OCI-LY7 (cell line): Measurements from ENCODE around the gene RGS7BP. TPM values are rescaled to one million over a fixed set of nuclear protein-coding genes. Genes with fewer than 3 reads are reported as not detected.

Experiments
- BruUV-seq: library from RNA; stranded (reverse); fragments of 400-500 nt; replicated peaks from 2 replicates; lab custom pipeline; 2021; lab: Mats Ljungman, UMichigan
- CTCF ChIA-PET: fragments of 300-600 bp; sonication (Branson Sonifier 250); formaldehyde crosslinking; loops from one replicate; lab custom pipeline; 2022; ENCODE audit warnings: antibody characterized with exemption; ENCODE audit not compliant: unreplicated experiment; lab: Charles Lee
- POLR2A ChIA-PET: fragments of 300-600 bp; sonication (Branson Sonifier 250); formaldehyde crosslinking; loops from one replicate; lab custom pipeline; 2022; ENCODE audit warnings: antibody characterized with exemption; lab: Charles Lee
- DNase-seq: peaks from one replicate; pipeline ENCODE4 v3.0.0-alpha.2; 2015; ENCODE audit warnings: low spot score
- H2AFZ ChIP-seq: fragments of 200-600 bp; sonication (generic), shearing (Covaris generic); 2 replicates; pipeline ENCODE4 v1.6.1; 2014; ENCODE audit warnings: mild to moderate bottlenecking, antibody characterized with exemption, low read length, moderate library complexity
- H3K27ac ChIP-seq: fragments of 200-600 bp; sonication (generic); 2 replicates; pipeline ENCODE4 v1.5.1; 2014; ENCODE audit warnings: mixed run types, low read depth, mild to moderate bottlenecking, moderate library complexity, low read length, inconsistent platforms; ENCODE audit not compliant: poor library complexity, severe bottlenecking
- H3K36me3 ChIP-seq: fragments of 200-600 bp; sonication (generic); 2 replicates; pipeline ENCODE4 v1.6.1; 2014; ENCODE audit warnings: mild to moderate bottlenecking, antibody characterized with exemption, low read length, moderate library complexity, mixed read lengths; ENCODE audit not compliant: insufficient read depth
- H3K4me1 ChIP-seq: fragments of 200-600 bp; sonication (generic); 2 replicates; pipeline ENCODE4 v1.5.1; 2014; ENCODE audit warnings: mild to moderate bottlenecking, low read length; ENCODE audit not compliant: insufficient read depth, poor library complexity, severe bottlenecking
- H3K4me2 ChIP-seq: fragments of 200-600 bp; sonication (generic); 2 replicates; pipeline ENCODE4 v1.6.1; 2014; ENCODE audit warnings: mild to moderate bottlenecking, low read length
- H3K4me3 ChIP-seq: fragments of 200-600 bp; sonication (generic); 2 replicates; pipeline ENCODE4 v1.5.1; 2014; ENCODE audit warnings: mild to moderate bottlenecking, low read depth, low read length; ENCODE audit not compliant: poor library complexity, severe bottlenecking
- H3K79me2 ChIP-seq: fragments of 200-600 bp; sonication (generic); 2 replicates; pipeline ENCODE4 v1.6.1; 2016; ENCODE audit warnings: low read depth, mild to moderate bottlenecking, low read length, moderate library complexity, mixed read lengths; ENCODE audit not compliant: insufficient read depth
- H3K9me2 ChIP-seq: fragments of 200-600 bp; sonication (generic); 2 replicates; pipeline ENCODE4 v1.6.1; 2016; ENCODE audit warnings: mild to moderate bottlenecking, low read length, mixed read lengths; ENCODE audit not compliant: insufficient read depth
- H3K9me3 ChIP-seq: fragments of 200-600 bp; sonication (generic); 2 replicates; pipeline ENCODE4 v1.6.1; 2014; ENCODE audit warnings: mild to moderate bottlenecking, mixed run types, low read length, mixed read lengths
- H4K20me1 ChIP-seq: fragments of 200-600 bp; sonication (generic); 2 replicates; pipeline ENCODE4 v1.6.1; 2014; ENCODE audit warnings: mild to moderate bottlenecking, antibody characterized with exemption, low read length, moderate library complexity, mixed read lengths; ENCODE audit not compliant: insufficient read depth
- CTCF ChIP-seq: fragments of 200-600 bp; sonication (generic); conservative IDR thresholded peaks from 2 replicates; pipeline ENCODE4 v1.5.1; 2014; ENCODE audit warnings: mild to moderate bottlenecking, antibody characterized with exemption, low read length, moderate library complexity, mixed read lengths
- EZH2phosphoT487 ChIP-seq: fragments of 200-600 bp; sonication (generic); IDR thresholded peaks from 2 replicates; pipeline ENCODE4 v1.6.1; 2018; ENCODE audit warnings: low read depth, borderline replicate concordance, mild to moderate bottlenecking, mixed run types, antibody characterized with exemption, low read length, moderate library complexity, mixed read lengths
- intact Hi-C: fragments of 100-400 bp; cut with micrococcal nuclease; formaldehyde crosslinking; loops from one replicate; pipeline ENCODE4 v1.10.0; 2022; ENCODE audit not compliant: unreplicated experiment
- total RNA-seq, 2 experiments: library from RNA; depleted of rRNA in 1 of 2; stranded (reverse); fragments of >200 nt in 1 of 2; shearing (Covaris generic) in 1 of 2; gene quantifications; 2 replicates each; pipeline ENCODE4 v1.2.3, GENCODE V29; 2014 to 2022

RGS7BP gene
- total RNA-seq, 2 experiments from 2014 or later: not detected

- Histone ChIP-seq H3K4me3 (no peak overlapping the region), H3K4me2 (no peak overlapping the region), H3K36me3 (no peaks in the 10 kb centered on the region), H3K27ac (no peak overlapping the region), H3K9me3 (no peaks in the 10 kb centered on the region), H3K4me1 (no peaks in the 10 kb centered on the region), H3K79me2 (no peaks in the 10 kb centered on the region), H2AFZ (no peak overlapping the region), H3K9me2 (no peaks in the 10 kb centered on the region; the same call in 1 of the 2 replicates), H4K20me1 (no peaks in the 10 kb centered on the region)
- CTCF ChIA-PET: no interaction called here
- POLR2A ChIA-PET: interaction anchor here (1.3 kb wide), 1 partner anchor 9 kb away, joined by 3 read pairs; no protein-coding TSS in a partner anchor
- intact Hi-C loops: no loop called here
- TF ChIP-seq CTCF: no peak
- TF ChIP-seq EZH2phosphoT487: no peak
- no peak for DNase-seq
- no TSS peak for BruUV-seq
Measured at GRCh38 chr5:64513492-64513891, 7.7 kb downstream of the RGS7BP start.

GRCh38 chr5:64514612-64515011 is 8.8 kb downstream of the RGS7BP start:
- Histone ChIP-seq H3K79me2 (no peaks in the 10 kb centered on the region), H2AFZ (no peak overlapping the region), H3K36me3 (no peaks in the 10 kb centered on the region), H3K4me3 (no peak overlapping the region), H3K9me3 (no peaks in the 10 kb centered on the region), H3K4me2 (no peak overlapping the region), H3K27ac (no peak overlapping the region), H4K20me1 (no peaks in the 10 kb centered on the region), H3K4me1 (no peaks in the 10 kb centered on the region), H3K9me2 (no peaks in the 10 kb centered on the region; the same call in 1 of the 2 replicates)
- ChIA-PET POLR2A (no interaction called here), CTCF (no interaction called here)
- DNase-seq: no peak
- intact Hi-C loops: no loop called here
- BruUV-seq: no TSS peak
- no peak for TF ChIP-seq CTCF
- TF ChIP-seq EZH2phosphoT487: no peak

DNA sequence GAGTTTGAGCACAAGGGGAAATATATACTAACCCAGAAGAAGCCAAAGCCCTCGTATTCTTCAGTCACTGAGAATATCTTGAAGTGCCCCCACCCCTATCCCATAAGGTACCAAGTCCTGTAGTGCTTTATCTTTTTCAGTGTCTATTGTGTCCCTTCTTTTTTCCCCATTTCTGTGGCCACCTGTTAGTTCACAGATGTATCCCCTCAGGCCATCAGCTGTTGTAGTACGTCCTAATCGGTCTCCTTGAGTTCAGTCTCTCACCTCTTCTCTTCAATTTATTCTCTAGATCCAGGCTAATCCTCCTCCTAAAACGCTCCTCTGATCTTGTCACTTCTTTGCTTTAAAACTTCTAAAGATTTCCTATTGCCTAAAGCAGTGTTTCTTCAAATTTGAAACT is 10.4 kb downstream of the RGS7BP start:
- H3K9me2 ChIP-seq: no peaks in the 10 kb centered on the region; the same call in 1 of the 2 replicates
- H3K36me3 ChIP-seq: no peaks in the 10 kb centered on the region
- H3K9me3 ChIP-seq: no peaks in the 10 kb centered on the region
- no peak overlapping the region for H3K4me3 ChIP-seq
- no peaks in the 10 kb centered on the region for H3K4me1 ChIP-seq
- H3K4me2 ChIP-seq: no peak overlapping the region
- POLR2A ChIA-PET: no interaction called here
- no peaks in the 10 kb centered on the region for H4K20me1 ChIP-seq
- DNase-seq: no peak
- TF ChIP-seq CTCF: no peak
- no peak for TF ChIP-seq EZH2phosphoT487
- CTCF ChIA-PET: no interaction called here
- intact Hi-C loops: no loop called here
- H3K27ac ChIP-seq: no peak overlapping the region
- H2AFZ ChIP-seq: no peak overlapping the region
- H3K79me2 ChIP-seq: no peaks in the 10 kb centered on the region
- no TSS peak for BruUV-seq
